NCI-H748 treated with DMSO at 0.1 percent for 48 hours (cell line): ENCODE measurements around the gene PPM1D.
"Not testable (repeated sequence)": the region's sequence is repeated elsewhere in the genome, so short reads cannot be mapped to it uniquely, and the experiment has no call there.

ENCODE experiments used
- DNase-seq: peaks from one replicate; lab custom pipeline; 2025; lab: John Stamatoyannopoulos, UW

Gene PPM1D

GRCh38 chr17:60674637-60675036, 74.6 kb downstream of the PPM1D start:
- DNase-seq: not testable (repeated sequence)

DNA sequence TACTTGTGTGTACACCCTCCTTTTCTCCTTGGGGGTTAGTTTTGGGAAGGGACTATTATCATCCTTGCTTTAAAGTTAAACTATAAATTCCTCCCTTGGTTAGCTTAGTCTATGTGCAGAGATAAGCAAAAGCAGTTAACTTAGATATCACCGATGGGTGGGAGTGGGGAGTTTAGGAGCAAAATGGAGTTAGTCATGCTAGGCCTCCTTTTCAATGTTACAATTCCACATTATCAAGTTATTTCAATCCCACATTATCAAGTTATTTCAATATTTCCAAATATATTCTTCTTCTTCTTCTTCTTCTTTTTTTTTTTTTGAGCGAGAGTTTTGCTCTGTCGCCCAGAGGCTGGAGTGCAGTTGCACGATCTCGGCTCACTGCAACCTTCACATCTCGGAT, 76.0 kb downstream of the PPM1D start:
- no peak for DNase-seq

DNA sequence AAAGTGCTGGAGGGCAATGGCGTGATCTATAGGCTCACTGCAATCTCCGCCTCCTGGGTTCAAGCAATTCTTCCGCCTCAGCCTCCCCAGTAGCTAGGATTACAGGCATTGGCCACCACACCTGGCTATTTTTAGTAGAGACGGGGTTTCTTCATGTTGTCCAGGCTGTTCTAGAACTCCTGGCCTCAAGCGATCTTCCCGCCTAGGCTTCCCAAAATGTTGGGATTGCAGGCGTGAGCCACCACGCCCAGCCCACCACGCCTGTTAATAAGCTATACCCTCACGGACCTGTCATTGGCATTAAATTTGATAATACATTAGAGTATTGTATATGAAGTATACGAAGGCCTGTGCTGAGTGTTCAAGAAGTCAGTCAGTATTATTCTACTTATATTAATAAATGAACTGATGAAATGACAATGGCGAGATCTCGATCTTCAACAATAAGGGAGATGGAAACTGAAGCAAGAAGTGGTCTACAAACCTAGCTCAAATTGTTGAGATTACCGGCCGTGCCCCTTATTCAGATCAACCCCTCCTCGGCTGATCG, 76.8 kb downstream of the PPM1D start:
- no peak for DNase-seq

- DNase-seq: peak; percentile 93
Observed at GRCh38 chr17:60677308-60678117, 77.5 kb downstream of the PPM1D start, which contains the start of gene BCAS3. TSS of gene BCAS3 (plus strand) at chr17:60677851.

DNA sequence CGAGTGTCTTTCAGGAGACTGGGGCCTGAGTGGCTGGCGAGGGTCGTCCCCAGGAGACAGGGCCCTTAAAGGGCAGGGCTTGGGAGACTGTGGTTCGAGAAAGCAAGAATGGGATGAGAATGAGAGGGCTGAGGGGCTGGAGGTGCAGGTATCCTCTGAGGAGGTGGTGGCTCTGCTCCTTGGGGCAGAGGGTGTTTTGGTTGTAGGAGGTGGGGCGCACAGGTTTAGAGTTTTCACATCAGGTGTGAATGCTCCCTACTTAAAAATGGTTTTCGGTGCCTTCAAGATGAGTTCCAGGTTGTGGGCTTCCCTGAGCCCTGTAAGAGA, 78.1 kb downstream of the PPM1D start:
- no peak for DNase-seq

DNA sequence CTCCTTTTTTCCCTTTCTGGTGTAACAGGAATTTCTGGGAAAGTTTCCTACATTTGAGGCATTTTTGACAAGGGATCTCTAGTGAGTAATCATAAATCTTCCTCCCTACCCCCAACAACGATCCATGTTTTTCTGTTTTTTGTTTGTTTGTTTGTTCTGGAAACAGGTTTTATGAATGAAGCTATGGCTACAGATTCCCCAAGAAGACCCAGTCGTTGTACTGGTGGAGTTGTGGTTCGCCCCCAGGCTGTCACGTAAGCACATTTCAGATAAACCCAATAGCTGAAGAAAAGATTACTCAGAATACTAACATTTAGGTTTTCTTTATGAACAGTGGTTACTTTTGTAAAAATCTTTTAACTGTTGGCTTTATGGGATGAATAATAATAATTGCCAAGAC, 79.3 kb downstream of the PPM1D start:
- DNase-seq: no peak

DNA sequence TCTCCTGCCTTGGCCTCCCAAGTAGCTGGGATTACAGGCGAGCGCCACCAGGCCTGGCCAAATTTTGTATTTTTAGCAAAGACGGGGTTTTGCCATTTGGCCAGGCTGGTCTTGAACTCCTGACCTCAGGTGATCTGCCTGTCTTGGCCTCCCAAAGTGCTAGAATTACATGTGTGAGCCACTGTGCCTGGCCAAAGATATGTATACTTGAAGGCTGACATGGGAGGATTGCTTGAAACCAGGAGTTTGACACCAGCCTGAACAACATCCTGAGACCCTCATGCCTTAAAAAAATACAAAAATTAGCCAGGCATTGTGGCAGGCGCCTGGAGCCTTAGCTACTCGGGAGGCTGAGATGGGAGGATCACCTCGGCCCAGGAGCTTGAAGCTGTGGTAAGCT, 80.8 kb downstream of the PPM1D start:
- no peak for DNase-seq

DNA sequence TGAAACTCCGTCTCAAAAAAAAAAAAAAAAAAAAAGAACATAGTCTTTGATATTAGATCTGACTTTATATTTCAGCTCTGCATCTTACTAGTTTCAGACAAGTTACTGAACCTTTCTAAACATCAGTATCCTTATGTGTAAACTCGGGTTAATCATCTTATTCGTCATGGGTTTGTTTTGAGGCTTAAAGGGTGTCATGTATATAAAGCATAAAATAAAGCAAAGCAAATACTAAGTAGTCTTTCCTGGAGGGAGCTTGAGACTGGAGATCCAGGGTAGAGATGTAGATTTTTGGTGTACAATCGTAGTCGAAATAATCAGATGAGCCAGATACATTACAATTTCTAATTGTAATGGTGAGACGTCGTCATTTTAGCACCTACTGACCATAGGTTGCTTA, 85.4 kb downstream of the PPM1D start:
- DNase-seq: no peak

DNA sequence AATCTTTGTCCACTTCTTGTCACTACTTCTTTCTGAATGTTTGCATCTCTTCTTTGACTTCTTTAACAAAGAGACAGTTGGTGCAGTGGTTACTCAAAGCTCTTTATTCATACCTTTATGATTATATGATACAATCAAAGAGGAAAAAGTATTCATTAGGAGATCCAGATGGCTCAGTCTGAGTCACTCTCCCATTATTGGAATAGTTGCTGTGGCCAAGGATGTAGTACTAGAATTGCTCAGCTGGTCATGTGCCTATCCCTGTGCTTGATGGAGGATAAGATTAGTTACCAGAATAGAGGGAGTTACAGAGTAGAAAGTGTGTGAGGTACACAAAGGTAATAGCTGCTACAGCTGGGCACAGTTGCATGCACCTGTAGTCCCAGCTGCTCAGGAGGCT, 96.0 kb downstream of the PPM1D start:
- DNase-seq: no peak

GRCh38 chr17:60699090-60699489, 99.1 kb downstream of the PPM1D start:
- DNase-seq: no peak

GRCh38 chr17:60704170-60704569, 104.2 kb downstream of the PPM1D start:
- DNase-seq: no peak

GRCh38 chr17:60712675-60713074, 112.7 kb downstream of the PPM1D start:
- DNase-seq: no peak

DNA sequence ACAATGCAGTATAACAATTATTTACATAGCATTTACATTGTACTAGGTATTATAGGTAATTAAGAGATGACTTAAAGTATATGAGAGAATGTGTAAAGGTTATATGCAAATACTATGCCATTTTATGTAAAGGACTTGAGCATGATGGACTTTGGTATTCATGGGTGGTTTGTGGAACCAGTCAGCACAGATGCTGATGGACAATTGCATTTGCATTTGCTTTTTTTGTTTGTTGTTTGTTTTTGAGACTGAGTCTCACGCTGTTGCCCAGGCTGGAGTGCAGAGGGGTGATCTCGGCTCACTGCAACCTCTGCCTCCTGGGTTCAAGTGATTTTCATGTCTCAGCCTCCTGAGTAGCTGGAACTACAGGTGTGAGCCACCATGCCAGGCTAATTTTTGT, 113.6 kb downstream of the PPM1D start:
- no peak for DNase-seq
